ENCODE results near the gene VASP. TPM values are rescaled to one million over a fixed set of nuclear protein-coding genes. Genes with fewer than 3 reads are reported as not detected.

The VASP gene
- total RNA-seq, result 47.6 and 61.4 TPM in 2 replicates

GRCh38 chr19:45506989-45507871 is at the start of gene VASP:
TSS of gene VASP (plus strand) at chr19:45507479. CDS start at chr19:45507772, 293 bp downstream.

GRCh38 chr19:45467456-45468158 is 39.7 kb upstream of the VASP start, which contains the start of gene FOSB:
TSS of gene FOSB (plus strand) at chr19:45467996. CDS start at chr19:45468587, 591 bp downstream.

DNA sequence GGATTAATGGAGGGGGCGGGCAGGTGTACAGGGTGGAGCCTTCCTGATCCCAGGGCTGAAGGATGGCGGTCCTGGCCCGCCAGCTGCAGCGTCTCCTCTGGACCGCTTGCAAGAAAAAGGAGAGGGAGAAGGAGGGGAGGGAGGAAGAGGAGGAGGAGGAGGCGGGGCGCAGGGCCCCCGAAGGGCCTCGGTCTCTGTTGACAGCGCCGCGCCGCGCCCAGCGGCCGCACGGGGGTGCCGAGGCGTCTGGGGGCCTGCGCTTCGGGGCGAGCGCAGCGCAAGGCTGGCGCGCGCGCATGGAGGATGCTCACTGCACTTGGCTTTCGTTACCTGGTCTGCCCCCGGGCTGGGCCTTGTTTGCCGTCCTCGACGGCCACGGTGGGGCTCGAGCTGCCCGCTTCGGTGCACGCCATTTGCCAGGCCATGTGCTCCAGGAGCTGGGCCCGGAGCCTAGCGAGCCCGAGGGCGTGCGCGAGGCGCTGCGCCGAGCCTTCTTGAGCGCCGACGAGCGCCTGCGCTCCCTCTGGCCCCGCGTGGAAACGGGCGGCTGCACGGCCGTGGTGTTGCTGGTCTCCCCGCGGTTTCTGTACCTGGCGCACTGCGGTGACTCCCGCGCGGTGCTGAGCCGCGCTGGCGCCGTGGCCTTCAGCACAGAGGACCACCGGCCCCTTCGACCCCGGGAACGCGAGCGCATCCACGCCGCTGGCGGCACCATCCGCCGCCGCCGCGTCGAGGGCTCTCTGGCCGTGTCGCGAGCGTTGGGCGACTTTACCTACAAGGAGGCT is 8.7 kb upstream of the VASP start, which contains the start of gene PPM1N:
PPM1N (plus strand) TSS at position 33 of the 785 bp plus-strand sequence; CDS start at position 63, 30 bp downstream.

Other genes with a start within 250 kb of the VASP start
- gene CKM, start 184.6 kb upstream of the VASP start, total RNA-seq, result not detected in 2 replicates
- gene KLC3, start 166.7 kb upstream of the VASP start, total RNA-seq, result 0.13 and 0.46 TPM in 2 replicates
- 30.2 and 36.2 TPM in 2 replicates for gene ERCC2, start 136.9 kb upstream of the VASP start, total RNA-seq
- 13.9 and 25.5 TPM in 2 replicates for gene PPP1R13L, start 102.4 kb upstream of the VASP start, total RNA-seq
- gene POLR1G, start 100.8 kb upstream of the VASP start, total RNA-seq, result 9.1 and 16.3 TPM in 2 replicates
- gene ERCC1, start 83.6 kb upstream of the VASP start, total RNA-seq, result 67.9 and 74.2 TPM in 2 replicates
- 5.7 and 7.2 TPM in 2 replicates for gene FOSB, start 39.5 kb upstream of the VASP start, total RNA-seq
- gene RTN2, start 10.4 kb upstream of the VASP start, total RNA-seq, result 5.6 and 8.0 TPM in 2 replicates
- gene PPM1N, start 9.0 kb upstream of the VASP start, total RNA-seq, result 1.0 and 1.6 TPM in 2 replicates
- 7.0 and 10.4 TPM in 2 replicates for gene OPA3, start 77.3 kb downstream of the VASP start, total RNA-seq
- 0.53 and 0.78 TPM in 2 replicates for gene GPR4, start 94.7 kb downstream of the VASP start, total RNA-seq
- 64.1 and 80.8 TPM in 2 replicates for gene EML2, start 131.9 kb downstream of the VASP start, total RNA-seq
- 0.43 and 0.52 TPM in 2 replicates for gene GIPR, start 160.7 kb downstream of the VASP start, total RNA-seq
- 194 and 211 TPM in 2 replicates for gene SNRPD2, start 184.5 kb downstream of the VASP start, total RNA-seq
- 18.1 and 32.5 TPM in 2 replicates for gene QPCTL, start 185.2 kb downstream of the VASP start, total RNA-seq
- gene FBXO46, start 223.4 kb downstream of the VASP start, total RNA-seq, result 6.4 and 6.5 TPM in 2 replicates
- gene MEIOSIN, start 226.0 kb downstream of the VASP start, total RNA-seq, result not detected in 2 replicates

Measured in smooth muscle cell of the pulmonary artery (primary cell).